Neural cell (in vitro differentiated cells): ENCODE results near the gene RAB21.

Source experiments
- EP300 ChIP-seq: fragments of 450-650 bp; conservative IDR thresholded peaks from 2 replicates; pipeline ENCODE4 v1.6.1; 2014; ENCODE audit warnings: antibody characterized with exemption, mild to moderate bottlenecking, moderate library complexity; ENCODE audit not compliant: poor library complexity, severe bottlenecking
- EZH2 ChIP-seq: fragments of 200-600, 300-800 bp; shearing (Covaris generic), sonication (generic); IDR thresholded peaks from 2 replicates; pipeline ENCODE4 v1.6.1; 2014; ENCODE audit warnings: antibody characterized with exemption, low read length, borderline replicate concordance, mild to moderate bottlenecking; ENCODE audit not compliant: insufficient read depth, poor library complexity, severe bottlenecking
- RAD21 ChIP-seq: fragments of 450-650 bp; conservative IDR thresholded peaks from 2 replicates; pipeline ENCODE4 v1.6.1; 2014; ENCODE audit warnings: antibody characterized with exemption, mild to moderate bottlenecking, moderate library complexity
- SMC3 ChIP-seq: fragments of 450-650 bp; conservative IDR thresholded peaks from 2 replicates; pipeline ENCODE4 v1.6.1; 2014; ENCODE audit warnings: antibody characterized with exemption, mild to moderate bottlenecking, moderate library complexity; ENCODE audit not compliant: poor library complexity
- TAF1 ChIP-seq: IDR thresholded peaks from 2 replicates; pipeline ENCODE4 v1.6.1; 2012; ENCODE audit warnings: low read depth
- TF ChIP-seq, protein P1 (sequence below): fragments of 450-650 bp; IDR thresholded peaks from 2 replicates; pipeline ENCODE4 v1.5.1; 2014; ENCODE audit warnings: antibody characterized with exemption, mild to moderate bottlenecking, moderate library complexity; ENCODE audit not compliant: poor library complexity, severe bottlenecking
- TF ChIP-seq, protein P2 (sequence below): IDR thresholded peaks from 2 replicates; pipeline ENCODE4 v1.6.1; 2012; ENCODE audit warnings: borderline replicate concordance

DNA sequence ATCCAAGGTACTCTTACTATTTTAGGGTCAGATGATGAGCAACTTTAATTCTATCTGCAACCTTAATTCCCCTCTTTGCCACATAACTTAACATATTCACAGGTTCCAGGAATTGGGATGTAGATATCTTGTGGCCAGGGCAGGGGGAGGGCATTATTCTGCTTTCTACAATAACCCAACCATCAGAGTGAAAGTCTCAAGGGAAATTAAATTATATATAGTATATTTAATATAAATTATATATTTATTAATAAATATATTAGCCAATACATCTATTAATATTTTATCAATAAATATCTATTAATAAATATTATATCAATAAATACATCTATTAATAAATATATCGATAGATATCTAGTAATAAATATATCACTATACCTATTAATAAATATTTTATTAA, 11.7 kb upstream of the RAB21 start:
- TF ChIP-seq TAF1 (no peak), EZH2 (no peak), RAD21 (no peak), EP300 (no peak), SMC3 (no peak)
- TF ChIP-seq, protein P1, sequence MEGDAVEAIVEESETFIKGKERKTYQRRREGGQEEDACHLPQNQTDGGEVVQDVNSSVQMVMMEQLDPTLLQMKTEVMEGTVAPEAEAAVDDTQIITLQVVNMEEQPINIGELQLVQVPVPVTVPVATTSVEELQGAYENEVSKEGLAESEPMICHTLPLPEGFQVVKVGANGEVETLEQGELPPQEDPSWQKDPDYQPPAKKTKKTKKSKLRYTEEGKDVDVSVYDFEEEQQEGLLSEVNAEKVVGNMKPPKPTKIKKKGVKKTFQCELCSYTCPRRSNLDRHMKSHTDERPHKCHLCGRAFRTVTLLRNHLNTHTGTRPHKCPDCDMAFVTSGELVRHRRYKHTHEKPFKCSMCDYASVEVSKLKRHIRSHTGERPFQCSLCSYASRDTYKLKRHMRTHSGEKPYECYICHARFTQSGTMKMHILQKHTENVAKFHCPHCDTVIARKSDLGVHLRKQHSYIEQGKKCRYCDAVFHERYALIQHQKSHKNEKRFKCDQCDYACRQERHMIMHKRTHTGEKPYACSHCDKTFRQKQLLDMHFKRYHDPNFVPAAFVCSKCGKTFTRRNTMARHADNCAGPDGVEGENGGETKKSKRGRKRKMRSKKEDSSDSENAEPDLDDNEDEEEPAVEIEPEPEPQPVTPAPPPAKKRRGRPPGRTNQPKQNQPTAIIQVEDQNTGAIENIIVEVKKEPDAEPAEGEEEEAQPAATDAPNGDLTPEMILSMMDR = no peak
- TF ChIP-seq, protein P2, sequence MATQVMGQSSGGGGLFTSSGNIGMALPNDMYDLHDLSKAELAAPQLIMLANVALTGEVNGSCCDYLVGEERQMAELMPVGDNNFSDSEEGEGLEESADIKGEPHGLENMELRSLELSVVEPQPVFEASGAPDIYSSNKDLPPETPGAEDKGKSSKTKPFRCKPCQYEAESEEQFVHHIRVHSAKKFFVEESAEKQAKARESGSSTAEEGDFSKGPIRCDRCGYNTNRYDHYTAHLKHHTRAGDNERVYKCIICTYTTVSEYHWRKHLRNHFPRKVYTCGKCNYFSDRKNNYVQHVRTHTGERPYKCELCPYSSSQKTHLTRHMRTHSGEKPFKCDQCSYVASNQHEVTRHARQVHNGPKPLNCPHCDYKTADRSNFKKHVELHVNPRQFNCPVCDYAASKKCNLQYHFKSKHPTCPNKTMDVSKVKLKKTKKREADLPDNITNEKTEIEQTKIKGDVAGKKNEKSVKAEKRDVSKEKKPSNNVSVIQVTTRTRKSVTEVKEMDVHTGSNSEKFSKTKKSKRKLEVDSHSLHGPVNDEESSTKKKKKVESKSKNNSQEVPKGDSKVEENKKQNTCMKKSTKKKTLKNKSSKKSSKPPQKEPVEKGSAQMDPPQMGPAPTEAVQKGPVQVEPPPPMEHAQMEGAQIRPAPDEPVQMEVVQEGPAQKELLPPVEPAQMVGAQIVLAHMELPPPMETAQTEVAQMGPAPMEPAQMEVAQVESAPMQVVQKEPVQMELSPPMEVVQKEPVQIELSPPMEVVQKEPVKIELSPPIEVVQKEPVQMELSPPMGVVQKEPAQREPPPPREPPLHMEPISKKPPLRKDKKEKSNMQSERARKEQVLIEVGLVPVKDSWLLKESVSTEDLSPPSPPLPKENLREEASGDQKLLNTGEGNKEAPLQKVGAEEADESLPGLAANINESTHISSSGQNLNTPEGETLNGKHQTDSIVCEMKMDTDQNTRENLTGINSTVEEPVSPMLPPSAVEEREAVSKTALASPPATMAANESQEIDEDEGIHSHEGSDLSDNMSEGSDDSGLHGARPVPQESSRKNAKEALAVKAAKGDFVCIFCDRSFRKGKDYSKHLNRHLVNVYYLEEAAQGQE = no peak
